ENCODE measurements around the gene IQGAP2. TPM values are rescaled to one million over a fixed set of nuclear protein-coding genes. Genes with fewer than 3 reads are reported as not detected.

Gene IQGAP2
- total and polyA plus RNA-seq, 2 donors (not counting 1 experiment from before 2014, with no cell fraction given), result 8.1 to 15.0 TPM

- no peak overlapping the region for H3K27ac ChIP-seq (ENCODE audit: low read length in 2 of 2)
- H3K27me3 ChIP-seq (replicated peaks in 1 of 4; ENCODE audit: control extremely low read depth in 1 of 4, control insufficient read depth in 3 of 4, insufficient read depth in 4 of 4, low read length in 3 of 4), result no peaks in the 10 kb centered on the region
- peaks cover 8% of the 10 kb centered on the region in 2 donors for H3K4me1 ChIP-seq (ENCODE audit: control insufficient read depth in 2 of 2, insufficient read depth in 2 of 2, low read length in 2 of 2)
- DNase-seq, result no peak
- no peak for ATAC-seq (ENCODE audit: low read depth)
- no peaks in the 10 kb centered on the region for H3K79me2 ChIP-seq (ENCODE audit: control insufficient read depth, insufficient read depth, low read length)
- Mint-ChIP-seq H3K27me3 (no peaks in the 10 kb centered on the region), H3K4me1 (peaks cover 7% of the 10 kb centered on the region), H3K4me3 (no peak overlapping the region), H3K27ac (no peak overlapping the region), H3K9me3 (ENCODE audit: insufficient read depth) (no peaks in the 10 kb centered on the region)
- no peaks in the 10 kb centered on the region for H4K20me1 ChIP-seq (ENCODE audit: control insufficient read depth, insufficient read depth, low read length, poor library complexity, severe bottlenecking)
- 83% methylated on average over 1 of the region's 4 CpGs for WGBS (ENCODE audit: insufficient coverage)
- ChIA-PET CTCF (no interaction called here), POLR2A (no interaction called here)
- intact Hi-C loops (cut with micrococcal nuclease), result no loop called here
- H3K4me3 ChIP-seq (ENCODE audit: control extremely low read depth in 1 of 5, extremely low read depth in 1 of 5, insufficient read depth in 1 of 5, low read depth in 2 of 5, low read length in 4 of 5), result no peak overlapping the region
- H3K9me3 ChIP-seq (ENCODE audit: control extremely low read depth in 1 of 3, control insufficient read depth in 2 of 3, insufficient read depth in 1 of 3, low read length in 2 of 3), result no peaks in the 10 kb centered on the region
- TF ChIP-seq EZH2 (IDR thresholded peaks at IDR 0.05; ENCODE audit: borderline replicate concordance, insufficient read depth, low read depth, low read length, poor library complexity, severe bottlenecking) (no peak), CTCF (IDR thresholded peaks at IDR 0.05) (no peak)
- H3K9ac ChIP-seq (ENCODE audit: low read length), result no peak overlapping the region
- no peak overlapping the region for H3K4me2 ChIP-seq (replicated peaks; ENCODE audit: low read depth, low read length, poor library complexity, severe bottlenecking)
- H3K36me3 ChIP-seq (replicated peaks in 1 of 2; ENCODE audit: control extremely low read depth in 1 of 2, control insufficient read depth in 1 of 2, extremely low read depth in 1 of 2, insufficient read depth in 2 of 2, low read length in 1 of 2), result peaks cover 0 to 5% of the 10 kb centered on the region in 2 experiments
- no peak overlapping the region for H2AFZ ChIP-seq (ENCODE audit: insufficient read depth, low read depth, low read length, poor library complexity, severe bottlenecking)
These were observed 231.6 kb downstream of the IQGAP2 start for GRCh38 chr5:76634661-76635060.

- Histone ChIP-seq H3K9me3 (ENCODE audit: control extremely low read depth in 1 of 3, control insufficient read depth in 2 of 3, insufficient read depth in 1 of 3, low read length in 2 of 3) (no peaks in the 10 kb centered on the region), H3K27ac (ENCODE audit: low read length in 2 of 2) (no peak overlapping the region), H3K79me2 (ENCODE audit: control insufficient read depth, insufficient read depth, low read length) (no peaks in the 10 kb centered on the region), H3K27me3 (replicated peaks in 1 of 4; ENCODE audit: control extremely low read depth in 1 of 4, control insufficient read depth in 3 of 4, insufficient read depth in 4 of 4, low read length in 3 of 4) (no peaks in the 10 kb centered on the region), H3K9ac (ENCODE audit: low read length) (no peak overlapping the region), H3K4me3 (ENCODE audit: control extremely low read depth in 1 of 5, extremely low read depth in 1 of 5, insufficient read depth in 1 of 5, low read depth in 2 of 5, low read length in 4 of 5) (no peak overlapping the region), H2AFZ (ENCODE audit: insufficient read depth, low read depth, low read length, poor library complexity, severe bottlenecking) (no peak overlapping the region), H3K4me2 (replicated peaks; ENCODE audit: low read depth, low read length, poor library complexity, severe bottlenecking) (no peak overlapping the region), H3K4me1 (ENCODE audit: control insufficient read depth in 2 of 2, insufficient read depth in 2 of 2, low read length in 2 of 2) (peaks cover 8% of the 10 kb centered on the region in 2 donors), H4K20me1 (ENCODE audit: control insufficient read depth, insufficient read depth, low read length, poor library complexity, severe bottlenecking) (no peaks in the 10 kb centered on the region), H3K36me3 (replicated peaks in 1 of 2; ENCODE audit: control extremely low read depth in 1 of 2, control insufficient read depth in 1 of 2, extremely low read depth in 1 of 2, insufficient read depth in 2 of 2, low read length in 1 of 2) (peaks cover 0 to 5% of the 10 kb centered on the region in 2 experiments)
- H3K27ac Mint-ChIP-seq, result no peak overlapping the region
- intact Hi-C loops (cut with micrococcal nuclease), result no loop called here
- POLR2A ChIA-PET, result no interaction called here
- ATAC-seq (ENCODE audit: low read depth) (no peak), DNase-seq (no peak)
- CTCF ChIA-PET, result interaction anchor here (1.5 kb wide), 1 partner anchor 9 kb away, joined by 4 read pairs; no protein-coding TSS in a partner anchor
- H3K4me3 Mint-ChIP-seq, result no peak overlapping the region
- H3K4me1 Mint-ChIP-seq, result peaks cover 7% of the 10 kb centered on the region
- no peaks in the 10 kb centered on the region for H3K9me3 Mint-ChIP-seq (ENCODE audit: insufficient read depth)
- TF ChIP-seq EZH2 (IDR thresholded peaks at IDR 0.05; ENCODE audit: borderline replicate concordance, insufficient read depth, low read depth, low read length, poor library complexity, severe bottlenecking) (no peak), CTCF (IDR thresholded peaks at IDR 0.05) (no peak)
- H3K27me3 Mint-ChIP-seq, result no peaks in the 10 kb centered on the region
- no CpG with 5 or more reads among the region's 2 CpGs for WGBS (ENCODE audit: insufficient coverage)
These were observed 234.4 kb downstream of the IQGAP2 start for GRCh38 chr5:76637490-76637889.
